ENCODE data around the gene MUC12. TPM values are rescaled to one million over a fixed set of nuclear protein-coding genes. Genes with fewer than 3 reads are reported as not detected.

MUC12 gene
- total RNA-seq, 1 experiment from 2014 or later, result 11.5 TPM

GRCh38 chr7:100951888-100952560 lies 17.3 kb upstream of the MUC12 start:
- H3K9ac ChIP-seq (ENCODE audit: extremely low read depth, insufficient read length, low read length), result no peak overlapping the region
- TF ChIP-seq, protein P1, sequence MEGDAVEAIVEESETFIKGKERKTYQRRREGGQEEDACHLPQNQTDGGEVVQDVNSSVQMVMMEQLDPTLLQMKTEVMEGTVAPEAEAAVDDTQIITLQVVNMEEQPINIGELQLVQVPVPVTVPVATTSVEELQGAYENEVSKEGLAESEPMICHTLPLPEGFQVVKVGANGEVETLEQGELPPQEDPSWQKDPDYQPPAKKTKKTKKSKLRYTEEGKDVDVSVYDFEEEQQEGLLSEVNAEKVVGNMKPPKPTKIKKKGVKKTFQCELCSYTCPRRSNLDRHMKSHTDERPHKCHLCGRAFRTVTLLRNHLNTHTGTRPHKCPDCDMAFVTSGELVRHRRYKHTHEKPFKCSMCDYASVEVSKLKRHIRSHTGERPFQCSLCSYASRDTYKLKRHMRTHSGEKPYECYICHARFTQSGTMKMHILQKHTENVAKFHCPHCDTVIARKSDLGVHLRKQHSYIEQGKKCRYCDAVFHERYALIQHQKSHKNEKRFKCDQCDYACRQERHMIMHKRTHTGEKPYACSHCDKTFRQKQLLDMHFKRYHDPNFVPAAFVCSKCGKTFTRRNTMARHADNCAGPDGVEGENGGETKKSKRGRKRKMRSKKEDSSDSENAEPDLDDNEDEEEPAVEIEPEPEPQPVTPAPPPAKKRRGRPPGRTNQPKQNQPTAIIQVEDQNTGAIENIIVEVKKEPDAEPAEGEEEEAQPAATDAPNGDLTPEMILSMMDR (conservative IDR thresholded peaks at IDR 0.05), result no peak
- H3K9me3 Mint-ChIP-seq, result no peaks in the 10 kb centered on the region
- no peak overlapping the region for H4K5ac ChIP-seq (ENCODE audit: insufficient read length, low read depth, low read length)
- no peak overlapping the region for H3T11ph ChIP-seq (ENCODE audit: low read length)
- H3K36me3 Mint-ChIP-seq (ENCODE audit: insufficient read depth in 1 of 3, low read depth in 3 of 3), result no peaks in the 10 kb centered on the region
- peak; percentile 46 for DNase-seq
- no peak overlapping the region for H3K18ac ChIP-seq (ENCODE audit: insufficient read length, low read depth, low read length)
- no peak overlapping the region for H2BK12ac ChIP-seq (ENCODE audit: insufficient read length, low read depth, low read length)
- H3K4ac ChIP-seq (ENCODE audit: low read depth, low read length), result no peak overlapping the region
- peaks cover 13 to 18% of the 10 kb centered on the region in 2 experiments for H3K4me1 Mint-ChIP-seq
- H3K4me2 ChIP-seq (ENCODE audit: insufficient read depth, insufficient read length, low read length), result no peak overlapping the region
- peaks cover 8% of the 10 kb centered on the region; the same call in 1 of the 2 replicates for H3K4me1 ChIP-seq (ENCODE audit: insufficient read depth, low read length)
- no peak overlapping the region for H2BK15ac ChIP-seq (ENCODE audit: low read depth, low read length)
- H2BK120ac ChIP-seq (ENCODE audit: low read depth, low read length, poor library complexity, severe bottlenecking), result no peak overlapping the region
- no peak overlapping the region for H2BK5ac ChIP-seq (ENCODE audit: insufficient read length, low read length)
- no peak overlapping the region for H2AFZ ChIP-seq (ENCODE audit: low read length)
- H3K9me3 ChIP-seq (ENCODE audit: control insufficient read depth, low read depth, low read length), result no peaks in the 10 kb centered on the region
- H3K79me1 ChIP-seq (ENCODE audit: insufficient read depth, low read depth, low read length, poor library complexity, severe bottlenecking), result no peaks in the 10 kb centered on the region
- WGBS (ENCODE audit: extremely low coverage, insufficient read length, low lambda C conversion rate), result no CpG with 5 or more reads among the region's 15 CpGs
- 0 out of 2 replicates have a peak, but pooled peaks cover 2% of the 10 kb centered on the region for H3K27me3 Mint-ChIP-seq (ENCODE audit: low read depth)
- H4K20me1 ChIP-seq (ENCODE audit: control insufficient read depth, insufficient read depth, insufficient read length), result no peaks in the 10 kb centered on the region
- H2BK20ac ChIP-seq (ENCODE audit: low read depth, low read length, poor library complexity, severe bottlenecking), result no peak overlapping the region
- no peak overlapping the region for H3K56ac ChIP-seq (ENCODE audit: insufficient read length, low read depth, low read length)
- no peaks in the 10 kb centered on the region for H3K23me2 ChIP-seq (ENCODE audit: insufficient read length, low read depth, low read length, poor library complexity, severe bottlenecking)
- no peak overlapping the region for H4K91ac ChIP-seq (ENCODE audit: insufficient read length, low read depth, low read length)
- no peak overlapping the region for H3K4me3 Mint-ChIP-seq
- H3K79me2 ChIP-seq (ENCODE audit: insufficient read depth, low read length), result no peaks in the 10 kb centered on the region
- H3K27ac ChIP-seq (ENCODE audit: insufficient read length, low read depth, low read length), result no peak overlapping the region
- no peaks in the 10 kb centered on the region for H3K27me3 ChIP-seq (ENCODE audit: insufficient read depth, low read length)
- H4K8ac ChIP-seq (replicated peaks; ENCODE audit: insufficient read length, low read depth, low read length), result no peak overlapping the region
- no peak overlapping the region for H3K27ac Mint-ChIP-seq
- no peak overlapping the region for H2AK5ac ChIP-seq (ENCODE audit: insufficient read length, low read length)
- H3K23ac ChIP-seq (ENCODE audit: insufficient read length, low read depth, low read length), result no peak overlapping the region
- no peak overlapping the region for H3K14ac ChIP-seq (ENCODE audit: insufficient read depth, low read length)

Measured in H9 (cell line).